Measurements from ENCODE around the gene CELA3A.

DNA sequence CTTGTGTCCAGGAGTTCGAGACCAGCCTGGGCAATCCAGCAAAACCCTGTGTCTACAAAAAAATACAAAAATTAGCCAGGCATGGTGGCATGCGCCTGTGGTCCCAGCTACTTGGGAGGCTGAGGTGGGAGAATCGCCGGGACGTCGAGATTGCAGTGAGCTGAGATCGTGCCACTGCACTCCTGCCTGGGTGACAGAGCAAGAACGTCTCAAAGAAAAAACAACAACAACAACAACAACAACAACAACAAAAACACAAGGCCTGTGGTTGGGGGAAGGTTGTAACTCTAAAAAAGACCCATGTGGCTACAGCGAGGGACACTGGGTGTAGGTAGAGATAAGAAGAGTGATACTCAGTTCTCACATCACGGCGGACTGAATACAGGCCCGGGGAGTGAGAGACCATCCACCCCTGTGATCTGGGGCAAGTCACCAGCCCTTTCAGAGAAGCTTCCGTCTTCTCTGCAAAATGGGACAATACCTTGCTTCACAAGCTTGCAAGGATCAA, 50.2 kb downstream of the CELA3A start:
- TF ChIP-seq, protein P1, sequence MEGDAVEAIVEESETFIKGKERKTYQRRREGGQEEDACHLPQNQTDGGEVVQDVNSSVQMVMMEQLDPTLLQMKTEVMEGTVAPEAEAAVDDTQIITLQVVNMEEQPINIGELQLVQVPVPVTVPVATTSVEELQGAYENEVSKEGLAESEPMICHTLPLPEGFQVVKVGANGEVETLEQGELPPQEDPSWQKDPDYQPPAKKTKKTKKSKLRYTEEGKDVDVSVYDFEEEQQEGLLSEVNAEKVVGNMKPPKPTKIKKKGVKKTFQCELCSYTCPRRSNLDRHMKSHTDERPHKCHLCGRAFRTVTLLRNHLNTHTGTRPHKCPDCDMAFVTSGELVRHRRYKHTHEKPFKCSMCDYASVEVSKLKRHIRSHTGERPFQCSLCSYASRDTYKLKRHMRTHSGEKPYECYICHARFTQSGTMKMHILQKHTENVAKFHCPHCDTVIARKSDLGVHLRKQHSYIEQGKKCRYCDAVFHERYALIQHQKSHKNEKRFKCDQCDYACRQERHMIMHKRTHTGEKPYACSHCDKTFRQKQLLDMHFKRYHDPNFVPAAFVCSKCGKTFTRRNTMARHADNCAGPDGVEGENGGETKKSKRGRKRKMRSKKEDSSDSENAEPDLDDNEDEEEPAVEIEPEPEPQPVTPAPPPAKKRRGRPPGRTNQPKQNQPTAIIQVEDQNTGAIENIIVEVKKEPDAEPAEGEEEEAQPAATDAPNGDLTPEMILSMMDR (IDR thresholded peaks at IDR 0.05; ENCODE audit: low read depth, low read length, missing input control): no peak
- TF ChIP-seq SP1 (IDR thresholded peaks at IDR 0.05) (no peak), GABPA (IDR thresholded peaks at IDR 0.05 in 1 of 2, conservative IDR thresholded peaks at IDR 0.05 in 1 of 2) (no peak), TAF1 (conservative IDR thresholded peaks at IDR 0.05) (no peak), EGR1 (IDR thresholded peaks at IDR 0.05; ENCODE audit: low read depth in 2 of 2) (no peak), YY1 (IDR thresholded peaks at IDR 0.05) (no peak), RXRA (IDR thresholded peaks at IDR 0.05) (no peak), HNF4A (conservative IDR thresholded peaks at IDR 0.05) (no peak), JUND (IDR thresholded peaks at IDR 0.05) (no peak), FOXA1 (IDR thresholded peaks at IDR 0.05) (no peak)
- TF ChIP-seq, protein P2, sequence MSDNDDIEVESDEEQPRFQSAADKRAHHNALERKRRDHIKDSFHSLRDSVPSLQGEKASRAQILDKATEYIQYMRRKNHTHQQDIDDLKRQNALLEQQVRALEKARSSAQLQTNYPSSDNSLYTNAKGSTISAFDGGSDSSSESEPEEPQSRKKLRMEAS (IDR thresholded peaks at IDR 0.05): no peak
- TF ChIP-seq, protein P3, sequence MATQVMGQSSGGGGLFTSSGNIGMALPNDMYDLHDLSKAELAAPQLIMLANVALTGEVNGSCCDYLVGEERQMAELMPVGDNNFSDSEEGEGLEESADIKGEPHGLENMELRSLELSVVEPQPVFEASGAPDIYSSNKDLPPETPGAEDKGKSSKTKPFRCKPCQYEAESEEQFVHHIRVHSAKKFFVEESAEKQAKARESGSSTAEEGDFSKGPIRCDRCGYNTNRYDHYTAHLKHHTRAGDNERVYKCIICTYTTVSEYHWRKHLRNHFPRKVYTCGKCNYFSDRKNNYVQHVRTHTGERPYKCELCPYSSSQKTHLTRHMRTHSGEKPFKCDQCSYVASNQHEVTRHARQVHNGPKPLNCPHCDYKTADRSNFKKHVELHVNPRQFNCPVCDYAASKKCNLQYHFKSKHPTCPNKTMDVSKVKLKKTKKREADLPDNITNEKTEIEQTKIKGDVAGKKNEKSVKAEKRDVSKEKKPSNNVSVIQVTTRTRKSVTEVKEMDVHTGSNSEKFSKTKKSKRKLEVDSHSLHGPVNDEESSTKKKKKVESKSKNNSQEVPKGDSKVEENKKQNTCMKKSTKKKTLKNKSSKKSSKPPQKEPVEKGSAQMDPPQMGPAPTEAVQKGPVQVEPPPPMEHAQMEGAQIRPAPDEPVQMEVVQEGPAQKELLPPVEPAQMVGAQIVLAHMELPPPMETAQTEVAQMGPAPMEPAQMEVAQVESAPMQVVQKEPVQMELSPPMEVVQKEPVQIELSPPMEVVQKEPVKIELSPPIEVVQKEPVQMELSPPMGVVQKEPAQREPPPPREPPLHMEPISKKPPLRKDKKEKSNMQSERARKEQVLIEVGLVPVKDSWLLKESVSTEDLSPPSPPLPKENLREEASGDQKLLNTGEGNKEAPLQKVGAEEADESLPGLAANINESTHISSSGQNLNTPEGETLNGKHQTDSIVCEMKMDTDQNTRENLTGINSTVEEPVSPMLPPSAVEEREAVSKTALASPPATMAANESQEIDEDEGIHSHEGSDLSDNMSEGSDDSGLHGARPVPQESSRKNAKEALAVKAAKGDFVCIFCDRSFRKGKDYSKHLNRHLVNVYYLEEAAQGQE (IDR thresholded peaks at IDR 0.05): no peak
- TF ChIP-seq, protein P4, sequence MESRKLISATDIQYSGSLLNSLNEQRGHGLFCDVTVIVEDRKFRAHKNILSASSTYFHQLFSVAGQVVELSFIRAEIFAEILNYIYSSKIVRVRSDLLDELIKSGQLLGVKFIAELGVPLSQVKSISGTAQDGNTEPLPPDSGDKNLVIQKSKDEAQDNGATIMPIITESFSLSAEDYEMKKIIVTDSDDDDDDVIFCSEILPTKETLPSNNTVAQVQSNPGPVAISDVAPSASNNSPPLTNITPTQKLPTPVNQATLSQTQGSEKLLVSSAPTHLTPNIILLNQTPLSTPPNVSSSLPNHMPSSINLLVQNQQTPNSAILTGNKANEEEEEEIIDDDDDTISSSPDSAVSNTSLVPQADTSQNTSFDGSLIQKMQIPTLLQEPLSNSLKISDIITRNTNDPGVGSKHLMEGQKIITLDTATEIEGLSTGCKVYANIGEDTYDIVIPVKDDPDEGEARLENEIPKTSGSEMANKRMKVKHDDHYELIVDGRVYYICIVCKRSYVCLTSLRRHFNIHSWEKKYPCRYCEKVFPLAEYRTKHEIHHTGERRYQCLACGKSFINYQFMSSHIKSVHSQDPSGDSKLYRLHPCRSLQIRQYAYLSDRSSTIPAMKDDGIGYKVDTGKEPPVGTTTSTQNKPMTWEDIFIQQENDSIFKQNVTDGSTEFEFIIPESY (IDR thresholded peaks at IDR 0.05): no peak

Data from liver (tissue), 3 donors.